Stimulated activated CD4-positive, alpha-beta T cell treated with anti-CD3 and anti-CD28 coated beads, Interleukin-12 subunit alpha, Interleukin-12 subunit beta, amount 100 ng/mL, for 4 hours (primary cell): ENCODE measurements around the gene WFS1.

ENCODE experiments used
- DNase-seq: peaks from one replicate; pipeline ENCODE4 v3.0.0-alpha.2; 2020

Gene WFS1

GRCh38 chr4:6342530-6343293 is 73.1 kb downstream of the WFS1 start:
- DNase-seq = no peak

GRCh38 chr4:6343939-6344408 is 74.3 kb downstream of the WFS1 start:
- no peak for DNase-seq

- no peak for DNase-seq
Measured at GRCh38 chr4:6345096-6345830, 75.6 kb downstream of the WFS1 start.

DNA sequence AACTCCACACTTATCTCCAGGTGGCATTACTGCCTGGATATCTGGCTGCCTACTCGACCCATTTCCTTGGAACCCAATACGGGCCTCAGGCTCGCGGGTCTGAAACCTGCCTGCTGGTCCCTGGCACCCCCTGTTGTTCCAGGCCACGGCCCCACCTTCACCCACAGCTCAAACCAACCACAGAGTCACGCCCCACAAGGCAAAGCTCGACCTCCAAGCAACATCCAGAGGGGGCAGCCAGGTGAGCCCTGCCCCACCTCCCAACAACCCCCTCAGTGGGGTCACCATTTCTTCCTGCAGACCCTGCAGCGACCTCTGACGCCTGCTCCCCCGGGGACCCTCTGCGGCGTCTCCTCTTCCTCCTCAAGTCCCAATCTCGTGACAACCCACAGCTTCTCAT is 76.2 kb downstream of the WFS1 start:
- DNase-seq = no peak

GRCh38 chr4:6346373-6347110 is 76.9 kb downstream of the WFS1 start:
- DNase-seq = no peak

DNA sequence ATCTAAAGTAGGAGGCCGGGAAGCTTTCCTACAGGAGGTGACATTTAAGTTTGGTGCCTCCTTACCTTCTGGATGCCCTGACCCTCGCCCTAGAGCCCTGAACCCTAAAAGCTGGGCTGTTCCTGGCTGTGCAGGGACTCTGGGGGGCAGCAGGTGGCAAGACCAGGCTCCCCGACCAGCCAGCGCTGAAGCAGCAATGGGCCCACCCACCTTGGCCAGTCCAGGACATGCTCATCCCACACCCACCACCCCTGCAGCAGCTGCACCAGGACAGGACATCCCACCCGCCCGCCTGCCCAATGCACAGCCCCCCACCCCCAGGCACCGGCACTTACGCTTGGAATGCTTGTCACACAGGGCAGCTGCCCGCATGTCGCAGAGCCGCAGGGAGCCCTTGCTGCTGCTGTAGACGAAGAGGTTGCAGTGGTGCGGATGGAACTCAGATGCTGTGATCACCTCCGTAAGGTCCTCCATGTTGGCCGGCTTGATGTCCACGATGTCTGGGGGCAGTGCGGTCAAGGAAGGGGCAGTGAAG is 77.9 kb downstream of the WFS1 start:
- DNase-seq = no peak

- no peak for DNase-seq
Measured at GRCh38 chr4:6348408-6348807, 78.8 kb downstream of the WFS1 start.

GRCh38 chr4:6349896-6350603 is 80.4 kb downstream of the WFS1 start:
- no peak for DNase-seq

GRCh38 chr4:6350646-6351045 is 81.0 kb downstream of the WFS1 start:
- DNase-seq = no peak

DNA sequence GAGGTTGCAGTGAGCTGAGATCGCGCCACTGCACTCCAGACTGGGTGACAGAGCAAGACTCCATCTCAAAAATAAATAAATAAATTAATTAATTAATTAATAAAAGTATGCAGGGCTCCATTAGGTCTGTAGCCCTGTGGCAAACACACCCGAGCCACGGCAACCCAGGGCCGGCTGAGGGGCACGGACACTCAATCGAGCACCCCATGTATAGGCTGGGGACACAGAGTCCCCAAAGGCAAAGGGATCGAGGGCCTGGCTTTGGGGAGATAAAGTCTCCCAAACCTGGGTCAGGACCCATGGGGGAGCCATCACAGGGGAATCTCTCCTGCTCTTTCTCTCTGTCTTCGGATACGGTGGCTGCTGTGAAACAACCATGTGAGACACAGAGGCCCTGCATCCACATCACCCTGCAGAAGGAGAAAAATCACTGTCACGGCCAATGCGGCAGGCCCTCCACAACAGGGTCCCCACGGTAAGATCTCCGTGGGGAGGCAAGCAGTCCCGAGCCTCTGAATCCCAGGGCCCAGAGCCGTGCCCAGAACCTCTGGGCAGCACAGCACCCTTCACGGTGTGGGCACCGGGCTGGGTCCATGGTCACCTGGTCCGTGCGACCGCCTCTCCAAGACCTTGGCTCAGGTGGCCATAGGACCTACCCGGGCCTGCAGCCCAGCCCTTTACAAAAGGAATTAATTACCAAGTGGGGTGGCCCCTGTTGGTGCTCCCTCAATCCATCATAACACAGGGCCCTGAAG is 81.8 kb downstream of the WFS1 start:
- no peak for DNase-seq

DNA sequence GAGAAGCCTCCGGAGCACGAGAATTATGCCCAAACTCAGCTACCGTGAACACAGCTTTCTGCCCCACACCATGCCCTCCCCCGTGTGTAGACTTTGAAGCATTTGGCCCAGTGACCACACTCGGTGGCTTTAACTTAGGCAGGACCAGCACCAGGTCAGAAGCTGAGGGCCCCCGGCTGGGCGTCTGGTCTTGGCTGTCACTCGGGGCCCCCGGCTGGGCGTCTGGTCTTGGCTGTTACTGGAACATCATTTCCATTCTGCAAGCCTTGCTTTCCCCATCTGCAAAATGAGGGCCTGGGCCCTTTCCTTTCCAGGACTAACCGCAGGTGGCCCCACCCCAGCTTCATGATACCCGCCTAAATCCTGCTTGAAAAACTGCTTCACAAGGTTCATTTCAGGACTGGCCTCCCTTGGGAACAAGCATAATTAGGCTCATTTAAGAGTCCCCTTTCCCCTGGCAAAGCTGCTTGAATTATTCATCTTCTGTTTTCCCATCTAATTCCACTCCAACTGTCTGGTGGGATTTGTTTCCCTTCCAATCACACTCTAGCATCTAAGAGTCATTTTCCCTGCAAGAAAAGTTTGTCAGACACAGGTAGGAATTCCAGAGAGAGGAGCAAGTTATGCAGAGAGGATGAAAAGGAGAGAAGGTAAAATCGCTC is 82.5 kb downstream of the WFS1 start:
- DNase-seq = no peak
